Astrocyte (in vitro differentiated cells and primary cell): Measurements from ENCODE around the gene ZNF69. TPM values are rescaled to one million over a fixed set of nuclear protein-coding genes. Genes with fewer than 3 reads are reported as not detected.
"Not testable (repeated sequence)": the region's sequence is repeated elsewhere in the genome, so short reads cannot be mapped to it uniquely, and the experiment has no call there.

Experiments
- DNase-seq: peaks from one replicate; pipeline ENCODE4 v3.0.0-alpha.2; 2010; ENCODE audit warnings: low read depth
- FAIRE-seq: peaks from 2 replicates; lab custom pipeline; 2011; peaks lifted over from hg19 to GRCh38; lab: Jason Lieb, UNC
- H2AFZ ChIP-seq: 2 replicates; pipeline ENCODE4 v1.6.0; 2012; ENCODE audit warnings: low read depth, low read length, inconsistent platforms
- H3K27ac ChIP-seq: 2 replicates; pipeline ENCODE4 v1.5.1; 2011; ENCODE audit warnings: low read depth, low read length, inconsistent platforms
- H3K27me3 ChIP-seq: 2 replicates; pipeline ENCODE4 v1.6.0; 2011; ENCODE audit warnings: low read length, inconsistent platforms; ENCODE audit not compliant: insufficient read depth
- H3K36me3 ChIP-seq: 2 replicates; pipeline ENCODE4 v1.5.1; 2011; ENCODE audit warnings: low read length, inconsistent platforms; ENCODE audit not compliant: insufficient read depth
- H3K4me1 ChIP-seq: 2 replicates; pipeline ENCODE4 v1.5.1; 2011; ENCODE audit warnings: low read length, inconsistent platforms; ENCODE audit not compliant: insufficient read depth
- H3K4me2 ChIP-seq: 2 replicates; pipeline ENCODE4 v1.6.0; 2012; ENCODE audit warnings: low read length, inconsistent platforms
- H3K4me3 ChIP-seq: 2 replicates; pipeline ENCODE4 v1.5.1; 2011; ENCODE audit warnings: low read depth, mild to moderate bottlenecking, low read length, inconsistent platforms; ENCODE audit not compliant: insufficient read depth
- H3K79me2 ChIP-seq: 2 replicates; pipeline ENCODE4 v1.6.0; 2012; ENCODE audit warnings: mild to moderate bottlenecking, low read length, inconsistent platforms; ENCODE audit not compliant: insufficient read depth
- H3K9ac ChIP-seq: 2 replicates; pipeline ENCODE4 v1.6.0; 2012; ENCODE audit warnings: mild to moderate bottlenecking, low read length, inconsistent platforms
- H3K9me3 ChIP-seq: 2 replicates; pipeline ENCODE4 v1.5.1; 2012; ENCODE audit warnings: low read depth, mild to moderate bottlenecking, low read length, inconsistent platforms; ENCODE audit not compliant: insufficient read depth
- H4K20me1 ChIP-seq: 2 replicates; pipeline ENCODE4 v1.6.0; 2012; ENCODE audit warnings: low read length, inconsistent platforms; ENCODE audit not compliant: insufficient read depth
- H3K27ac Mint-ChIP-seq: one replicate; pipeline ENCODE4 v1.8.0; 2021; ENCODE audit warnings: mild to moderate bottlenecking, mixed read lengths; ENCODE audit not compliant: unreplicated experiment
- H3K27me3 Mint-ChIP-seq: one replicate; pipeline ENCODE4 v1.8.0; 2021; ENCODE audit warnings: low read depth, mixed read lengths; ENCODE audit not compliant: unreplicated experiment
- H3K36me3 Mint-ChIP-seq: one replicate; pipeline ENCODE4 v1.8.0; 2021; ENCODE audit warnings: low read depth, mixed read lengths; ENCODE audit not compliant: unreplicated experiment
- H3K4me1 Mint-ChIP-seq: one replicate; pipeline ENCODE4 v1.8.0; 2021; ENCODE audit warnings: low read depth, mixed read lengths; ENCODE audit not compliant: unreplicated experiment
- H3K4me3 Mint-ChIP-seq: one replicate; pipeline ENCODE4 v1.8.0; 2021; ENCODE audit warnings: mild to moderate bottlenecking, moderate library complexity, mixed read lengths; ENCODE audit not compliant: unreplicated experiment
- H3K9me3 Mint-ChIP-seq: one replicate; pipeline ENCODE4 v1.8.0; 2021; ENCODE audit warnings: mild to moderate bottlenecking, mixed read lengths; ENCODE audit not compliant: unreplicated experiment
- EZH2 ChIP-seq: IDR thresholded peaks from 2 replicates; pipeline ENCODE4 v1.6.1; 2012; ENCODE audit warnings: mild to moderate bottlenecking, low read length, inconsistent platforms; ENCODE audit not compliant: insufficient read depth
- total RNA-seq: library from RNA; stranded (reverse); gene quantifications from 2 replicates; pipeline ENCODE4 v1.2.1, GENCODE V29; 2021
- TF ChIP-seq, protein P1 (sequence below): IDR thresholded peaks from 2 replicates; pipeline ENCODE4 v1.5.1; 2011; ENCODE audit warnings: low read depth, mild to moderate bottlenecking, inconsistent platforms, low read length, moderate library complexity; ENCODE audit not compliant: insufficient read depth

Gene ZNF69
- total RNA-seq, 1 donor from 2014 or later: not detected

DNA sequence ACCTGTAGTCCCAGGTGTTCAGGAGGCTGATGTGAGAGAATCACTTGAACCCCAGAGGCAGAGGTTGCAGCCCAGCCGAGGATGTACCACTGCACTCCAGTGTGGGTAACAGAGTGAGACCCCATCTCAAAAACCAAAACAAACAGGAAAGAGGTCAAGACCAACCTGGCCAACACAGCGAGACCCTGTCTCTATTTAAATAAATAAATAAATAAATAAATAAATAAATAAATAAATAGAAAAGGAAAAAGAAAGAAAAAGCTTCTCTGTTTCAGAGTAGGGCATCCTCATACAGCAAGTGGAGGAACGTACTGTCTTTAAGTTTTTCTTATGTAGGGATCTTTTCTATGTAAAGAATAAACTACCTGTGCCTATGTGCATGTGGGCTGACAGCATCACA is 39.6 kb downstream of the ZNF69 start:
- Histone ChIP-seq H3K4me2 (no peak overlapping the region), H3K4me1 (peaks cover 7% of the 10 kb centered on the region), H3K4me3 (no peak overlapping the region), H3K9me3 (no peaks in the 10 kb centered on the region), H3K9ac (no peak overlapping the region), H3K79me2 (peaks cover 59% of the 10 kb centered on the region), H3K27ac (no peak overlapping the region), H3K27me3 (no peaks in the 10 kb centered on the region), H3K36me3 (no peaks in the 10 kb centered on the region), H4K20me1 (peaks cover 18% of the 10 kb centered on the region), H2AFZ (no peak overlapping the region)
- DNase-seq (no peak), FAIRE-seq (no peak)
- Mint-ChIP-seq H3K27me3 (no peaks in the 10 kb centered on the region), H3K27ac (no peak overlapping the region), H3K4me1 (no peaks in the 10 kb centered on the region), H3K36me3 (no peaks in the 10 kb centered on the region), H3K9me3 (peaks cover 29% of the 10 kb centered on the region), H3K4me3 (no peak overlapping the region)
- TF ChIP-seq, protein P1, sequence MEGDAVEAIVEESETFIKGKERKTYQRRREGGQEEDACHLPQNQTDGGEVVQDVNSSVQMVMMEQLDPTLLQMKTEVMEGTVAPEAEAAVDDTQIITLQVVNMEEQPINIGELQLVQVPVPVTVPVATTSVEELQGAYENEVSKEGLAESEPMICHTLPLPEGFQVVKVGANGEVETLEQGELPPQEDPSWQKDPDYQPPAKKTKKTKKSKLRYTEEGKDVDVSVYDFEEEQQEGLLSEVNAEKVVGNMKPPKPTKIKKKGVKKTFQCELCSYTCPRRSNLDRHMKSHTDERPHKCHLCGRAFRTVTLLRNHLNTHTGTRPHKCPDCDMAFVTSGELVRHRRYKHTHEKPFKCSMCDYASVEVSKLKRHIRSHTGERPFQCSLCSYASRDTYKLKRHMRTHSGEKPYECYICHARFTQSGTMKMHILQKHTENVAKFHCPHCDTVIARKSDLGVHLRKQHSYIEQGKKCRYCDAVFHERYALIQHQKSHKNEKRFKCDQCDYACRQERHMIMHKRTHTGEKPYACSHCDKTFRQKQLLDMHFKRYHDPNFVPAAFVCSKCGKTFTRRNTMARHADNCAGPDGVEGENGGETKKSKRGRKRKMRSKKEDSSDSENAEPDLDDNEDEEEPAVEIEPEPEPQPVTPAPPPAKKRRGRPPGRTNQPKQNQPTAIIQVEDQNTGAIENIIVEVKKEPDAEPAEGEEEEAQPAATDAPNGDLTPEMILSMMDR: no peak
- TF ChIP-seq EZH2: no peak

DNA sequence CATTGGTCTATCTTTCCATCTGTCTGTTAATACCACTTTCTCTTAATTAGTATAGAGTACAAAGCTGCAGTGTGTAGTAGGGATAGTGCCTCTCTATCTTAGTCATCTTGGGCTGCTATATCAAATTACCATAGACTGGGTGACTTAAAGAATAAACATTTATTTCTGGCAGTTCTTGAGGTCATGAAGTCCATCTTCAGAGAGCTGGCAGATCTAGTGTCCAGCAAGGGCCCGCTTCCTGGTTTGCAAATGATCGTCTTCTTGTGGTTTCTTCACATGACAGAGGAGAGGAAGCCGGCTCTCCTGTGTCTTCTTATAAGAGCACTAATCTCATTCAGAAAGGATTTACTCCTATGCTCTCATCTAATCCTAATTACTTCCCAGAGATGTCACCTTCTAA is 43.5 kb downstream of the ZNF69 start:
- Histone ChIP-seq H3K36me3 (no peaks in the 10 kb centered on the region), H3K9ac (no peak overlapping the region), H3K4me2 (no peak overlapping the region), H3K4me3 (no peak overlapping the region), H3K27me3 (no peaks in the 10 kb centered on the region), H3K4me1 (no peaks in the 10 kb centered on the region), H4K20me1 (peaks cover 15% of the 10 kb centered on the region), H3K27ac (no peak overlapping the region), H3K79me2 (peaks cover 76% of the 10 kb centered on the region), H3K9me3 (peaks cover 4% of the 10 kb centered on the region), H2AFZ (no peak overlapping the region)
- peaks cover 16% of the 10 kb centered on the region for H3K9me3 Mint-ChIP-seq
- H3K36me3 Mint-ChIP-seq: no peaks in the 10 kb centered on the region
- DNase-seq (peak; percentile 15), FAIRE-seq (no peak)
- TF ChIP-seq EZH2: no peak
- TF ChIP-seq, protein P1: no peak
- no peaks in the 10 kb centered on the region for H3K4me1 Mint-ChIP-seq
- H3K27ac Mint-ChIP-seq: no peak overlapping the region
- no peak overlapping the region for H3K4me3 Mint-ChIP-seq
- H3K27me3 Mint-ChIP-seq: no peaks in the 10 kb centered on the region

DNA sequence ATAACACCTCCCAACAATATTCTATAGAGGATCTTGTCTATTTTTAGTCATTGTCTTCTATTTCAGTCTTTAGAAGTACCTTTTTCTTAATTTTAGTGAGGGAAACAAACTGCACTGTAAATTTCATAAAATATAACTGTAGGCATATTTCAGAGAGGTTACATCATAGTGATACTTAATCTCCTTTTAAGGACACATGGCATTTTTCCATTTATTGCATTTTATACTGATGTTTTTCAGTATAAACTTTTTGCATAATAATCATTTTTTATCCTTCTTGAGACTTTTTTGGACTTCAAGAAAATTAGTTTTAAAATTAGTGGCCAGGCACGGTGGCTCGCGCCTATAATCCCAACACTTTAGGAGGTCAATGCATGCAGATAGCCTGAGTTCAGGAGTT is 43.9 kb downstream of the ZNF69 start:
- Histone ChIP-seq H3K36me3 (no peaks in the 10 kb centered on the region), H3K9ac (no peak overlapping the region), H3K9me3 (peaks cover 4% of the 10 kb centered on the region), H3K4me1 (no peaks in the 10 kb centered on the region), H3K27me3 (no peaks in the 10 kb centered on the region), H4K20me1 (peaks cover 13% of the 10 kb centered on the region), H3K79me2 (peaks cover 71% of the 10 kb centered on the region), H3K27ac (no peak overlapping the region), H3K4me3 (no peak overlapping the region), H3K4me2 (no peak overlapping the region), H2AFZ (no peak overlapping the region)
- H3K36me3 Mint-ChIP-seq: no peaks in the 10 kb centered on the region
- H3K4me1 Mint-ChIP-seq: no peaks in the 10 kb centered on the region
- H3K27me3 Mint-ChIP-seq: no peaks in the 10 kb centered on the region
- H3K4me3 Mint-ChIP-seq: no peak overlapping the region
- peaks cover 13% of the 10 kb centered on the region for H3K9me3 Mint-ChIP-seq
- DNase-seq: no peak
- no peak overlapping the region for H3K27ac Mint-ChIP-seq
- no peak for FAIRE-seq
- TF ChIP-seq EZH2: no peak
- TF ChIP-seq, protein P1: no peak

DNA sequence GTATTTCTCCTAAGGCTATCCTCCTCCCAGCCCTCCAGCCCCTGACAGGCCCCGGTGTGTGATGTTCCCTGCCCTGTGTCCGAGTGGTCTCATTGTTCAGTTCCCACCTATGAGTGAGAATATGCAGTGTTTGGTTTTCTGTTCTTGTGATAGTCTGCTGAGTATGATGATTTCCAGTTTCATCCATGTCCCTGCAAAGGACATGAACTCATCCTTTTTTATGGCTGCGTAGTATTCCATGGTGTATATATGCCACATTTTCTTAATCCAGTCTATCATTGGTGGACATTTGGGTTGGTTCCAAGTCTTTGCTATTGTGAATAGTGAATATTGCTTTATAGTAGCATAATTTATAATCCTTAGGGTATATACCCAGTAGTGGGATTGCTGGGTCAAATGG is 48.2 kb downstream of the ZNF69 start:
- not testable (repeated sequence) for FAIRE-seq, H3K9me3 Mint-ChIP-seq

More for the DNA sequence above, 48.2 kb downstream of the ZNF69 start:
- H2AFZ ChIP-seq, DNase-seq, H3K36me3 ChIP-seq, H3K36me3 Mint-ChIP-seq, H3K4me2 ChIP-seq, H3K9me3 ChIP-seq, H3K27me3 Mint-ChIP-seq, H3K4me1 Mint-ChIP-seq, H3K4me1 ChIP-seq, H3K27ac ChIP-seq, H3K4me3 ChIP-seq, H4K20me1 ChIP-seq, H3K4me3 Mint-ChIP-seq, H3K27ac Mint-ChIP-seq, H3K27me3 ChIP-seq, H3K9ac ChIP-seq: not testable (repeated sequence)
- H3K79me2 ChIP-seq: peaks cover 61% of the 10 kb centered on the region
